CD4-positive, alpha-beta T cell treated with Interleukin-6 at 100 ng/mL for 8 hours (primary cell): ENCODE measurements around the gene RMI2.

ENCODE experiments used
- DNase-seq: peaks from one replicate; pipeline ENCODE4 v3.0.0-alpha.2; 2020; ENCODE audit warnings: mixed read lengths, low spot score

RMI2 gene

GRCh38 chr16:11384184-11384955 is 39.1 kb downstream of the RMI2 start:
- DNase-seq: no peak

- no peak for DNase-seq
Measured at GRCh38 chr16:11384956-11385586, 39.8 kb downstream of the RMI2 start.

- no peak for DNase-seq
Measured at GRCh38 chr16:11386054-11386680, 40.9 kb downstream of the RMI2 start.

- no peak for DNase-seq
Measured at GRCh38 chr16:11386791-11387546, 41.7 kb downstream of the RMI2 start.

GRCh38 chr16:11389083-11389482 is 43.8 kb downstream of the RMI2 start:
- no peak for DNase-seq

- no peak for DNase-seq
Measured at GRCh38 chr16:11389631-11390565, 44.6 kb downstream of the RMI2 start.

GRCh38 chr16:11390573-11391495 is 45.6 kb downstream of the RMI2 start:
- no peak for DNase-seq

- DNase-seq: no peak
Measured at GRCh38 chr16:11391576-11391975, 46.3 kb downstream of the RMI2 start.

GRCh38 chr16:11392041-11392581 is 46.9 kb downstream of the RMI2 start:
- no peak for DNase-seq

GRCh38 chr16:11393366-11393765 is 48.1 kb downstream of the RMI2 start:
- DNase-seq: no peak

- DNase-seq: no peak
Measured at GRCh38 chr16:11393861-11394592, 48.8 kb downstream of the RMI2 start.

GRCh38 chr16:11394593-11394960 is 49.3 kb downstream of the RMI2 start:
- DNase-seq: no peak

GRCh38 chr16:11395008-11395948 is 50.0 kb downstream of the RMI2 start:
- DNase-seq: no peak

GRCh38 chr16:11395949-11396240 is 50.6 kb downstream of the RMI2 start:
- DNase-seq: no peak

- peak; percentile 54 for DNase-seq
Measured at GRCh38 chr16:11396241-11397048, 51.2 kb downstream of the RMI2 start.

- no peak for DNase-seq
Measured at GRCh38 chr16:11398136-11398535, 52.9 kb downstream of the RMI2 start.

- no peak for DNase-seq
Measured at GRCh38 chr16:11398851-11399250, 53.6 kb downstream of the RMI2 start.
